ENCODE measurements around the gene ZFR2. TPM values are rescaled to one million over a fixed set of nuclear protein-coding genes. Genes with fewer than 3 reads are reported as not detected.

The ZFR2 gene
- total and polyA plus RNA-seq, 2 of the 8 experiments (the other 6 are each of a cell fraction or from before 2014, with no cell fraction given) = 14.5 to 28.4 TPM

- no peak overlapping the region for H4K91ac ChIP-seq (replicated peaks; ENCODE audit: insufficient read length, low read length)
- H3K36me3 ChIP-seq (ENCODE audit: control insufficient read depth in 2 of 4, insufficient read depth in 4 of 4, low read length in 3 of 4) = peaks cover 0 to 14% (median 3%) of the 10 kb centered on the region in 4 experiments; a peak in 2 of 8 replicates
- FAIRE-seq (no peak), DNase-seq (ENCODE audit: low read depth in 1 of 2, low spot score in 2 of 2) (no peak)
- H2BK20ac ChIP-seq (ENCODE audit: low read length) = no peak overlapping the region
- TF ChIP-seq RNF2 (IDR thresholded peaks at IDR 0.05; ENCODE audit: borderline replicate concordance, low read depth, low read length, missing control alignments, poor library complexity, severe bottlenecking) (no peak), YY1 (IDR thresholded peaks at IDR 0.05; ENCODE audit: low read depth, low read length) (no peak)
- H4K8ac ChIP-seq (ENCODE audit: extremely low read depth, insufficient read depth, low read length) = no peak overlapping the region
- no peak overlapping the region for H3K4ac ChIP-seq (replicated peaks; ENCODE audit: insufficient read length, low read depth, low read length)
- H3K14ac ChIP-seq (ENCODE audit: insufficient read length) = no peak overlapping the region
- ChIA-PET CTCF (ENCODE audit: partially characterized antibody) (interaction anchor here (0.9 to 1.1 kb wide), 2 partner anchors 9 to 45 kb away, joined by 3 read pairs; no protein-coding TSS in a partner anchor), POLR2A (ENCODE audit: partially characterized antibody) (interaction anchor here (1.4 kb wide), 1 partner anchor 19 kb away, joined by 4 read pairs; the partner anchor contains the start of genes APBA3 and MRPL54)
- no peak overlapping the region for H2BK12ac ChIP-seq (ENCODE audit: low read depth, low read length)
- no peak overlapping the region for H3K18ac ChIP-seq (ENCODE audit: extremely low read depth, low read length)
- no peaks in the 10 kb centered on the region for H3K79me1 ChIP-seq (ENCODE audit: low read depth, low read length)
- no peak overlapping the region for H2BK15ac ChIP-seq (ENCODE audit: low read length)
- H3K27ac ChIP-seq (ENCODE audit: low read depth, low read length) = no peak overlapping the region
- H3K9me3 ChIP-seq (ENCODE audit: insufficient read depth in 2 of 2, low read depth in 1 of 2, low read length in 1 of 2) = peaks cover 17 to 22% of the 10 kb centered on the region in 2 experiments
- H4K5ac ChIP-seq (ENCODE audit: insufficient read length, low read depth, low read length) = no peak overlapping the region
- WGBS, 2 experiments (ENCODE audit: extremely low coverage in 1 of 2, insufficient coverage in 1 of 2, insufficient read length in 1 of 2, insufficient replicate concordance in 2 of 2, low coverage in 1 of 2, low lambda C conversion rate in 2 of 2, missing lambda C conversion rate in 1 of 2) = 89% methylated on average over 2 of the region's 2 CpGs; no CpG with 5 or more reads in 1 of the 2 experiments
- H3K4me3 ChIP-seq (ENCODE audit: extremely low read depth in 1 of 4, insufficient read depth in 2 of 4, low read depth in 3 of 4, low read length in 4 of 4) = no peak overlapping the region
- peaks cover 0 to 9% (median 1%) of the 10 kb centered on the region in 4 experiments; a peak in 3 of 7 replicates for H3K4me1 ChIP-seq (replicated peaks in 1 of 4; ENCODE audit: control insufficient read depth in 3 of 4, insufficient read depth in 4 of 4, low read length in 3 of 4)
- no peak overlapping the region for H3K23ac ChIP-seq (ENCODE audit: insufficient read length)
- no peaks in the 10 kb centered on the region for H3K79me2 ChIP-seq (ENCODE audit: control insufficient read depth in 1 of 2, insufficient read depth in 2 of 2, low read length in 2 of 2)
- H4K20me1 ChIP-seq (replicated peaks in 1 of 2; ENCODE audit: control insufficient read depth in 1 of 2, insufficient read depth in 2 of 2, low read length in 2 of 2) = peaks cover 0 to under 1% of the 10 kb centered on the region in 2 experiments
- H3K56ac ChIP-seq (replicated peaks; ENCODE audit: insufficient read length, low read depth, low read length) = no peak overlapping the region
- H2AFZ ChIP-seq (ENCODE audit: low read length) = no peak overlapping the region
- H2AK5ac ChIP-seq (ENCODE audit: low read depth, low read length) = no peak overlapping the region
- no peak overlapping the region for H3K9ac ChIP-seq (replicated peaks in 1 of 4; ENCODE audit: extremely low read depth in 1 of 4, low read depth in 3 of 4, low read length in 3 of 4)
- no peak overlapping the region for H2BK5ac ChIP-seq (ENCODE audit: low read depth, low read length)
- no peak overlapping the region for H3K4me2 ChIP-seq (ENCODE audit: insufficient read depth in 1 of 2, low read depth in 2 of 2, low read length in 2 of 2)
- no peak overlapping the region for H2BK120ac ChIP-seq (replicated peaks; ENCODE audit: low read depth, low read length)
- peaks cover 10% of the 10 kb centered on the region; the same call in 1 of the 2 replicates for H3K23me2 ChIP-seq (ENCODE audit: low read depth, low read length)
- H3K27me3 ChIP-seq (replicated peaks in 1 of 4; ENCODE audit: control insufficient read depth in 3 of 4, extremely low read depth in 1 of 4, insufficient read depth in 3 of 4, low read length in 3 of 4) = peaks cover 0 to 17% (median 7%) of the 10 kb centered on the region in 4 experiments; a peak in 6 of 7 replicates
Observed at GRCh38 chr19:3781603-3782002, 87.2 kb downstream of the ZFR2 start.

Data from H1 (cell line).